Tibial nerve (tissue), 3 donors: ENCODE measurements around the gene MSANTD7.
A peak's percentile ranks its signal among the peaks of the same experiment; 100 is the strongest.

Source experiments
- POLR2A ChIP-seq, 2 donors: fragments of 450-650 bp; IDR thresholded peaks; one replicate each; pipeline ENCODE4 v1.6.1; 2017; ENCODE audit warnings: antibody characterized with exemption in 2 of 2, mild to moderate bottlenecking in 2 of 2, moderate library complexity in 2 of 2
- TF ChIP-seq, protein P1 (sequence below), 5 experiments: fragments of 200-600 bp in 3 of 5; fragments of 450-650 bp in 2 of 5; sonication (generic) in 3 of 5; IDR thresholded peaks; one replicate each; pipeline ENCODE4 v1.5.1; 2016 to 2019; ENCODE audit warnings: antibody characterized with exemption in 5 of 5, mild to moderate bottlenecking in 3 of 5, moderate library complexity in 2 of 5

DNA sequence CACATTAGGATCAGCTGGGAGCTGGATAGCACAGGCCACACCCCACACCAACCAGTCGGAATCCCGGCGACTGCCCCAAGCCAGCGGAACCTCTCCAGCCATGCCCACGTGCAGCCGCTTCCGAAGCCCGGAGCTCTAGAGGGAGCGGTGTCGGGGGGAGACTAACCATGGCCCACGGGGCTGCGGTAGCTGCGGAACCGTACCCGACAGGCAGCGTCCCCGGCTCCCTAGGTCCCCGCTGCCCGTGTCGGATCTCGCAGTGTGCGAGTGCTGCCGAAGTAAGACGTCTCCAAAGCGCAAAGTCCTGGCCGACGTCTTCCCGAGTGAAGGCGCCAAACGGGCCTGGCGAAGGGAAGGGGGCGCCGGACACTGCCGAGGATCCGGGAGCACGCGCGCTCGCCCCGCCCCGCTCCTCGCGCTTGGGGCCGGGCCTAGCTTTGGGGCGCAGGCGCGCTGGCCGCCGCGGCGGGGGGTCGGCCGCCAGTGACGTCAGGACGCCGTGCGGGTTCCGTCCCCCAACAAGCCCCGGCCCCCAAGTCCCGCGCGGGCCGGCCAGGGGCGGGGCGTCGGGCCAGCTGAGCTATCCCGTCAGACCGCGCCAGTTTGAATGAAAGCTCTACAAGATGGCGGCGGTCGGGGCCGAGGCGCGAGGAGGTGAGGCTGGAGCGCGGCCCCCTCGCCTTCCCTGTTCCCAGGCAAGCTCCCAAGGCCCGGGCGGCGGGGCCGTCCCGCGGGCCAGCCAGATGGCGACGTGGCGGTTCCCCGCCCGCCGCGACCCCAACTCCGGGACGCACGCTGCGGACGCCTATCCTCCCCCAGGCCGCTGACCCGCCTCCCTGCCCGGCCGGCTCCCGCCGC is 40.4 kb downstream of the MSANTD7 start, which contains the start of gene SUV39H2:
- TF ChIP-seq POLR2A (IDR thresholded peaks at IDR 0.05): peak; percentile 38 to 84
- TF ChIP-seq, protein P1, sequence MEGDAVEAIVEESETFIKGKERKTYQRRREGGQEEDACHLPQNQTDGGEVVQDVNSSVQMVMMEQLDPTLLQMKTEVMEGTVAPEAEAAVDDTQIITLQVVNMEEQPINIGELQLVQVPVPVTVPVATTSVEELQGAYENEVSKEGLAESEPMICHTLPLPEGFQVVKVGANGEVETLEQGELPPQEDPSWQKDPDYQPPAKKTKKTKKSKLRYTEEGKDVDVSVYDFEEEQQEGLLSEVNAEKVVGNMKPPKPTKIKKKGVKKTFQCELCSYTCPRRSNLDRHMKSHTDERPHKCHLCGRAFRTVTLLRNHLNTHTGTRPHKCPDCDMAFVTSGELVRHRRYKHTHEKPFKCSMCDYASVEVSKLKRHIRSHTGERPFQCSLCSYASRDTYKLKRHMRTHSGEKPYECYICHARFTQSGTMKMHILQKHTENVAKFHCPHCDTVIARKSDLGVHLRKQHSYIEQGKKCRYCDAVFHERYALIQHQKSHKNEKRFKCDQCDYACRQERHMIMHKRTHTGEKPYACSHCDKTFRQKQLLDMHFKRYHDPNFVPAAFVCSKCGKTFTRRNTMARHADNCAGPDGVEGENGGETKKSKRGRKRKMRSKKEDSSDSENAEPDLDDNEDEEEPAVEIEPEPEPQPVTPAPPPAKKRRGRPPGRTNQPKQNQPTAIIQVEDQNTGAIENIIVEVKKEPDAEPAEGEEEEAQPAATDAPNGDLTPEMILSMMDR (IDR thresholded peaks at IDR 0.05): peak in 3 of 5 experiments; percentile 9 to 53 (median 32)
